HG03469 (cell line): Measurements from ENCODE around the gene STXBP6.
A peak's percentile ranks its signal among the peaks of the same experiment; 100 is the strongest.
"Not testable (repeated sequence)": the region's sequence is repeated elsewhere in the genome, so short reads cannot be mapped to it uniquely, and the experiment has no call there.

Experiments
- ATAC-seq: cut with Tn5 transposase; IDR thresholded peaks from one replicate; pipeline ENCODE4 v1.9.1; 2021; ENCODE audit warnings: mild to moderate bottlenecking, moderate library complexity, moderate number of reproducible peaks; ENCODE audit not compliant: unreplicated experiment

The STXBP6 gene

DNA sequence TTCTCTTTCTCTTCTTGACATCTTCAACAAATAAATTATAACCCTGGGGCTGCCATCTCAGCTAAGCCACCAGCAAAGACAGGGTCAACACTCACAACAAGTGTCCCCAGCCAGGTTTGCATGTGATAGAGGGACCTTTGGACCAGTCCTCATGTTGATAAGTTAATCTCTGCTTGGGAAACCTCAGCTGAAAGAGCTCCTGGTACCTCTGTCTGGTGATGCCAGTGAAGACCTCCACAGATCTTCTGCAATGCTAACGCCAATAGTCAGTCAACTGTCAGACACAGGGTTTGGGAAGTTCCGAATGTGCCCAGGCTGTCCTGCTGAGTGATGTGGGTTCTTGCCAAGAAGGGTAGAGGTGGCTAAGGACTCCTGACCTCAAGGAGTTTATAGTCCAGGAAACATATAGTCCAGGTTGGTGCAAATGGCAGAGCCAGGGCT lies 236.1 kb downstream of the STXBP6 start:
- no peak for ATAC-seq

DNA sequence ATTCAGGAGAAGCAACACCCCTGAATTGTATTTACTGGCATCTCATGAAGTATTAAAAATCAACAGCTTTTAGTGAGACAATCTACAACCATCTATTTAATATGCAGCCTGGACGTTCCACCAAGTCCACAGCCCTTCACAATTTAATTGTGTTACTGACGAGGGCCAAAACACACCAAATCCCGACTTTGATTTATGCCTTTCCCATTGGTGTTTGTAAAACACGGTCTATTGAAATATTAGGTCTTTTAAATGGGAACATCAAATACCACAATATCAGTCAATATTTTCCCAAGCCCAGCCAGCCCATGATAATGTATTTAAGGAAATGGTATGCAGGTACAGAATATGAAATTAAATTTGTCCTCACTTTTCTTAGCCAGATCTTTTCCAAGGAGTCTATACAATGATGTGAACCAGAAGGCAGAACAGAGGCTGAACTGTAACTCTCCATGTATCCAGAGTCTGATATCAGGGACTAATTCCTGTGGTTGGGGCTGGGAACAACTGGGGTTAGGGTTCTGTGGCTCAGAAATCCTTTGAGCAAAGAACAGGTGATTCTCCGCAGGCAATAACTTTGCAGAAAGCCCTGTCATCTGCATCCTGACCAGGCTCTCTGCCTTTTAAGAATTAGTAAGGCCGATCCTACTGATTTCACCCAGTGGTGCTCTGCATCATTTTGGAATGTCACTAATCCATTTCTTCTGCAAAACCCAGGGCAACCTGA lies 236.7 kb downstream of the STXBP6 start:
- no peak for ATAC-seq

DNA sequence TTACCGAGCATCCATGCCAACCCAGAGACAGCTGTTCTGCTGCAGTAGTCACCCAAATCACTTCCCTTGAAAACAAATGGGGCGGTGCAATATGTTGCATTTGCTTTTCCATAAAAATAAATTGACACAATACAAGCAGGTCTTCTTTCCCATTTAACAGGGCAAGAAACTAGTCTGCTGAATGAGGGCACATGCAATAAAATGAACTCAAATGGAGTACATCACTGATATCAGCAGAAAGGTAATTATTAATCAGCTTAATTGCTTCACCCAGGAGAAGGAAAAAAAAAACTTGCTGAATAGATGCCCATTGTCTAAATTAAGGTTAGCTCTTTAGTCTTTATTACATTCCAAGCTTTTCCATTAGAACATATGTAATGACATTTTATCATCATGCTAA lies 240.8 kb downstream of the STXBP6 start:
- ATAC-seq, result no peak

DNA sequence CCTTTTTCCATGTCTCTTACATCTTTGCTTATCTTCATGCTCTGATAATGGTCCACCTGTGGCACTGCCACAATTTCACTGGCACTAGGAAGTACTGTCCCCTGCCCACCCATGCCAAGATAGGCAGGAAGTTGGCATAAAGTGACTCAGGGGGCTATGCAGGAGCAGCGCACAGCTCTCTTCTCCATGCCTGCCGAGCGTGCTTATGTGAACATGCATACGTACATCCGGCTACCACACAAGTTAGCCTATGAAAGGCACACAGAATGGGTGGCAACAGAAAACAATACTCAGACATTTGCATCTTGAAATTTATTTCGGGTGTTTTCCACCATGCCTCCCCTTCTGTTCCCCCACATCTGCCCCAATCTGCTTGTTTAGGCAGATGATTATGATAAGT lies 241.5 kb downstream of the STXBP6 start:
- no peak for ATAC-seq

DNA sequence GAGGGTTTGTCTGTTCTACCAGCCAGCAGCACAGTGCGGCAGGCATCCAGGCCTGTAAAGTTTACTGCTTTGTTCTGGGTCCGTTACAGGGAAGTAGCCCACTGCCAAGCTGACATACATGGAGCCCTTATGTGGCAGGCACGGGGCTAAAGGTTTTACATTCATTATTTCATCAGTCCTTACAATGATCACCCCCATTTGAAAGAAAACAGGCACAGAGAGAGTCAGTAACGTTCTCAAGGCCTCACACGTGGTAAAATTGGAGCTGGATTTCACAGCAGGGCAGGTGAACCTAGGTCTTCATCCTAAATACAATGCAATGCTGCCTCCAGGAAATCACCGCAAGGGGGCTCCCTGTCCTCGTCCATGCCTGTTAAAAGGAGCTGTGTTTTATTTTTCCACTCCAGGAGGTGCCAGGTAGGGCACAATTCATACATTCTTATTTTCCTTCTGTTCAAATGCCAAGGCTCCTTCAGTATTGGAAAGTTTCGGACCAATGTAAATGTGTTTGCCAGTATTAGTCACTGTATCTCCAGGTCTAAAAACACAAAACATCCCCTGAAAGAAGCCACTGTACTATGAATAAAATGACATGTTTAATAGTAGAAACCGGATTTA lies 243.8 kb downstream of the STXBP6 start:
- peak; percentile 52 for ATAC-seq

DNA sequence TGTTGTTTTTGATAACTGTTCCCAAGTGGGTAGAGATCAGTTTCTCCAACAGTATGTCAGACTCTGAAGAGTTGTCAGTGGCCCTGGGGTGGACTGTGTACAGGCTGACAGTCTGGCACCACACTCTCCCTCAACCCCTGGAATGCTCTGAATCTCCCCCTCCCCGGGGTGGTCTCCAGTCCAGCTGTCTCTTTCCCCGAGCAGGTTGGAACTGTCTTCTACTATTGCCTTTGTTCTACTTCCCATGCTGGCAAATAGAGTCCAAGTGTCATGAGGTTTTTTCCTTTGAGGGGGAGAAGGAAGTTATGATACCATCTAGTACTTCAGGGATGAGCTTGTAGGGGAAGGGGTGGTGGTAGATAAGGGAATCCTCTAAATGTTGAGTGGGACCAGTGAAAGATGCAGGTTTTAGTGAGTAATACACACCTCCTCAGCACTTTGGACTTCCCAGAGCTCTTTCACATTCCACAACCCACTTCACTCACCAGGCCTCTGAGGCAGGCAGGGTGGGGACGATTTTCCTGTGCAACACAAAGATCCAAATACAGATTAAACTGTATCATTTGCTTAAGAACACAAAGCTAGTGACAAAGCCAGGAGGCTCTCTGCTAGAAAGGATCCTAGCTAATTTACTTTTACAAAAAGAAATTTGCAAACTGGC lies 245.3 kb downstream of the STXBP6 start:
- no peak for ATAC-seq

DNA sequence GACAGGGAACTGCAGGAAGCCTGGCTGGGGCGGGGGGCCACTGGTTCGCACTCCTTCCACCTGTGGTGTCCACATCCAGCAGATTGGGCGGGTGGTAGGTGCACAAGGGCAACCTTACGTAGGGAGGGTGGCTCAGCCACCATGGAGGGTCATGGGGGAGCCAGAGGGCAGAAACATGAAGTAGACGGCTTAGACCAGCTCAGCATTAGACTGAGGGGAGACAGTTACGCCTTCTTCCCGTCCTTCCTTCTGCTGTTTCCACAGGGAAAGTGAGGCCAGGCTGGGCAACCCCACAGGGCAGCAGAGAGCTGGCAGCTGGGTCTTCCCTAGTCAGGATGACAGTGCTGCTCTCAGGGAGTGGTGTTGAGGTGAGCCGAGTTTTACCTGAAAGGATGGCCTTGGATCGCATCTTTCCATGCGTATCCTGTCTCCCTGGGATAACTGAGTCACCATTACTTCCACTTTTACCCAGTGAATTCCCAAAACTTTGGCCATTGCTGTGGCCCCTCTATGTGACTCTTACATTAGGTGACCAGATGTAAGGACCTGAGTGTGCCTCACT lies 245.9 kb downstream of the STXBP6 start:
- ATAC-seq, result no peak

DNA sequence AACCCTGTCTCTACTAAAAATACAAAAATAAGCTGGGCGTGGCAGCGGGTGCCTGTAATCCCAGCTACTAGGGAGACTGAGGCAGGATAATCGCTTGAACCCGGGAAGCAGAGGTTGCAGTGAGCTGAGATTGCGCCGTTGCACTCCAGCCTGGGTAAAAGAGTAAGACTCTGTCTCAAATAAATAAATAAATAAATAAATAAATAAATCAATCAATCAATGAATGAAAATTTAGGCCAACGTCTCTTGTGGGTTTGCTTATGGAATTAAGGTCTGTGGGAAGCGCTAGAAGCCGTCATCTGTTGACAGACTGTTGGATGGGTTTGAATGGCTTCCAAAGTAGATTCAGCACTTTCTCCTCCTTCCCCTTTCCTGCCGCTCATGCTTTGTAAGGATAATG lies 246.5 kb downstream of the STXBP6 start:
- ATAC-seq, result not testable (repeated sequence)

DNA sequence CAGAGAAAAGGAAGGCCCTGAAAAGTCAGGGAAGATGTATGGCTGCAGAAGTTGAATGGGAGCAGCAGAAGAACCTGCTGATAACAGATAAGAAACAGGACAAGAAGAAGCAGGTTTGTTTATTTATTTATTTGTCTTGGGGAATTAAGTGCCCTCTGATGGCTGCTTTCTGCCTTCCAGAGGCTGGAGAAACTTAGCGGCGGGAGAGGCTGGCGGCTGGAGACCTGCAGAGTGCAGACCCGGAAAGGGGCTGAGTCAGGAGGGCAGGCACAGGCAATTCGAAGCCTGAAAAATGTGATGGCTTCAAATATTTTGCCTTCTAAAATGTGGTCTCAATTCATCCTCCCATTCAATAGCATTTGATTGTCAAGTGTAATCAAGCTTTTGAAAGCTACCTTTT lies 247.7 kb downstream of the STXBP6 start:
- no peak for ATAC-seq

DNA sequence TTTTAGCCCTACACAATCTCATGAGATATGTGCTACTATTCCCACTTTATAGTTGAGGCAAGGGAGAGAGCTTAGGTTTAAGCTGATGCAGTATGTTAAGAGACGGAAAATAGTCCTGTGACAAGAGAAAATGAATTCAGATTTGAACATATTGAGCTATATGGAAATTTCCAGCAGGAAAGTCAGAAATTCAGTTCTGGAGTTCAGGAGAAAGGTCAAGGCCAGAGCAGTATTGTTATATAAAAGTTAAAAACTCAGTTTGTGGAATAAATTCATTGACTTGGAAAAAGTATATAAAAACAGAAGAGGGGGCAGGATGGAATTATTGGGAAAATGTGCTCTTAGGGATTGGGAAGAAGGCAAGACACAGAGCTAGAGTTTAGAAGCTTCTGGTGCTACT lies 248.9 kb downstream of the STXBP6 start:
- ATAC-seq, result no peak

DNA sequence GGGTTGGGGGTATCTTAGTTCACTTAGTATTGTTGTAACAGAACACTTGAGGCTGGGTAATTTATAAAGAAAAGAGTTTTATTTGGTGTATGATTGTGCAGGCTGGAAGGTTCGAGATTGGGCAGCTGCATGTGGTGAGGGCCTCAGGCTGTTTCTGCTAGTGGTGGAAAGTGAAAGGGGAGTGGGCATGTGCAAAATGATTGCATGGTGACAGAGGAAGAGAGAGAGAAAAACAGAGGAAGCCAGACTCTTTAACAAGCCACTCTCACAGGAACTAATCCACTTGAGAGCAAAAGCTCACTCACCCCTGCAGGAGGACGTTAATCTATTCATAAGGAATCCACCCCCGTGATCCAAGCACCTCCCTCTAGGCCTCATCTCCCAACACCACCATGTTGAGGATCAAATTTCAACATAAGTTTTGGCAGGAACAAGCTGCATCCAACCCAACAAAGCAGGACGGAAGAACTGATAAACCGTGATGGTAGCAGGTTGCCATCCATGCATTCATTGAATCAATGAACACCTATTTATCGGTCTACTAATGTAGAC lies 251.0 kb downstream of the STXBP6 start:
- ATAC-seq, result peak; percentile 60

DNA sequence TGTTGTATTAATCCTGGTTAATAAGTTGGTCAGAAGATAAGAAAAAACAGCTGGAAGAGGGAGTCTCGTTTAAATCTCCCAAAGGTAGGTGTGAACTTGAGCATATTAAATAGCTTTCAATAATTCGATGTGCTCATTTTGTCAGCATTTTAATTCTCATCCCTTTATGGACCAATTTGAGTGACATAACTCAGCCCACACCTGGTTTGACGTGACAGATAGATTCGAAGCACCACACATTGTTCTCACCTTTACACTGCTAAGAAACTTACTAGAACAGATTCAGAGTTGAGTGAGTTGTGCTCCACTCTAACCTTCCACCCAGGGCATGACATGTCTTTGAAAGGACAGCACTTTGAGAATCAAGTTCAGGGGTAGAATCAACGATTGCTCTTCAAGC lies 254.5 kb downstream of the STXBP6 start:
- no peak for ATAC-seq

DNA sequence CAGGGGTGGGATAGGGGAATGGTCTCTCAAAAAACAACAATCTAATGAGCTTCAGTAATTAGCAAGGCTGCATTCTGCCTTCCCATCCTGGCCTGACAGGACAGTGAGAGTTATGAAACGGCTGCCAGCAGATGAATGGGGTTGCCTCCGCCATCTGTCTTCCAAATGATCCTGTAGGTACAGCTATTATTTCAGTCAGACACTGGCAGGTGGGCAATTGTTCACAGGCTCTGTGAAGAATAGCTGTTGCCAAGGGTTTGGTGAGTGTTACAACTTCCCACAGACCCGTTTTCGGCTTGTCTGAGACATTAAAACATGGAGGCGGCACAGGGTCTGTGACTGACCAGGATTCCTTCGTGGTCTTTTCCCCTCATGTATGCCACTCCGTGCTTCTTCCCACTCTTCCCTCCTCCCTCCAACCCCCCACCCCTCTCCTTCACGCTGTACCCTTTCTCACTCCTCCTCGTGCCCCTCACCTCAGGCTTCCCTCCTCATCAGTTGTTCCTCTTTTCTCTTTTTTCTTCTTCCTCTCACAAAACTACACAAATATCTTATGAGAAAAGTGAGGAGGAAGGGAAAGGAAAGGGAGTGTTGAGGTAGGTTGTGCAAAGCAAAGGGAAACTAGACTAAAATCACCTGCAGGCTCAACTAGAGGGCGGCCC lies 255.2 kb downstream of the STXBP6 start:
- no peak for ATAC-seq

DNA sequence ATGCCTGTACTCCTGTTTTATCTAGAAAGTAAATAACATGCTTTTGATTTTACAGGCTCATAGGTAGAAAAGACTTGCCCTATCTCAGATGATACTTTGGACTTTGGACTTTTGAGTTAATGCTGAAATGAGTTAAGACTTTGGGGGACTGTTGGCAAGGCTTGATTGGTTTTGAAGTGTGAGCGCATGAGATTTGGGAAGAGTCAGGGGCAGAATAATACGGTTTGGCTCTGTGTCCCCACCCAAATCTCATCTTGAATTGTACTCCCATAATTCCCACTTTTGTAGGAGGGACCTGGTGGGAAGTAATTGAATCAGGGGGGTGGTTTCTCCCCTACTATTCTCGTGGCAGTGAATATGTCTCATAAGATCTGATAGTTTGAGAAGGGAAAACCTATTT lies 259.8 kb downstream of the STXBP6 start:
- no peak for ATAC-seq

DNA sequence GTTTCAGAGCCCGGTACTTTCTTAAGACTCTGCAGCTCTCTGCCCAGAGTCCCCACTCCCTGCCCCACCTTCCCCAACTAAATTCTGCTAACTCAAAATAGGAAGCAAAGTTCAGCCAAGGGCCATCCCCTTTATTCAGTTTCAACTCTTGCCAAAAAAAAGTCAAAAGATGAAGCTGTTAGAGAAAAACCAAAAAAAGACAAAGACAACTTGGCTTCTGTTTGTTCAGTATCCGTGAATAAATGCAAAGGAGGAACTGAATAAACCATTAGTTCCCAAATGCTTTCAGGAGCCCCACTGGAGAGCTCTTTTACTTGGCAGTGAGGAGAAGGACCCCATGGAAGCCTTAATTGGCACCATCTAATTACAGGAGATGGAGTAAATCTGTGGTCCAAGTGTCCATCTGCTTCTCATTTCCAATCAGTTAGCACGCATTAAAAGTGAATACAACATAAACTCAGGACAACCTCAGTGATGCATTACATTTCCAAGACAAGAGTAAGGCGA lies 260.5 kb downstream of the STXBP6 start:
- no peak for ATAC-seq

DNA sequence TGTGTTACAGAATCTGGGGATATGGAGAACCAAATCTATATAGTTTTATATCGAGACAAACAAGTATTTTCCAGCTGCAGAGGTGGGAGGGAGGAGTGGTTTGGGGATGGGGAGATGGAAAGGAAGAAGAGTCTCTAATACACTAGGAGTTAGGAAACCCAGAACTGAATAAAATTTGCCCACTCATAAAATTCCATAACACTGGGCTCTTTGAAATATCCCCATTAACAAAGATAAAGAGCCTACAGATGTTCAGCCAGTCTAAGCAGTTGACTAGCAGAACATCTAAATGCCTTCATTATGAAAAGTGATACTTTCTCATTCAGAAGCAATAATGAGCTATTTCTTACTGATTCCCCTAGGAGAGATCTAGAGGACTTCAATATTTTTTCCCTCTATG lies 264.2 kb downstream of the STXBP6 start:
- no peak for ATAC-seq

DNA sequence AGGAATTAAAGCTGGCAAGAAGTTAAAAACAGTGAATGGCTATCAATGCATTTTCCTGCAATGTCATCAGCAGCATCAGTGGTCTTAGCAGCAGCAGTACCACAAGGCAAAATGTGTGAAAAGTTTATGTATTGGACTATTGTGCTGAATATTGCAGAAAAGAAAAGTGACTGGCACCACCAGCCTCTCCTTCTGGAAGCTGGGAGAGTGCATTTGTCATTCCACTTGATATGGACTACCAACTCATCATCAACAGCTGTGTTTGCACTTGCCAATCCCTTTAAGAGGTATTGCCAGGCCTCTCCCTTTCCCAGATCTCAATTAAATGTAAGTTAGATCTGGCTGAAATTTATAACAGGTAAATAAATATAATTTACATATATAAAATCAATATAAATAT lies 265.0 kb downstream of the STXBP6 start:
- no peak for ATAC-seq

DNA sequence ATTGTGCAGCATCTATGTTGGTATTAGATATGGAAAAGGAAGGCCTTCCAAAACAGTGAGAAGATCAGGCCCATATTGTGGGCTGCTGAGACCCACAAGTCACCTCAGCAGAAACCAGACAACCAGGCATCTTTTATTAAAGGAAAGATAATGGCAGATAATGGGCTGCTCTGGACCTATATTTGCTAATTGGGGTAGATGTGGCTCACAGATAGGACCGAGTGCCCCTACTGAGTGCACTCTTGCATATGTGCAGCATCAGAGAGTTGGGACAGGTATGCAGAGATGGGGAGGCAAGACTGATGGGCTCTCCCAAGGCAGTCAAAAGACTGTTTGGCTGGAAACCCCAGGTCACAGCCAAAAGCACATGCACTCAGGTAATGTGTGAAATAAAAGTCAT lies 266.2 kb downstream of the STXBP6 start:
- ATAC-seq, result no peak

DNA sequence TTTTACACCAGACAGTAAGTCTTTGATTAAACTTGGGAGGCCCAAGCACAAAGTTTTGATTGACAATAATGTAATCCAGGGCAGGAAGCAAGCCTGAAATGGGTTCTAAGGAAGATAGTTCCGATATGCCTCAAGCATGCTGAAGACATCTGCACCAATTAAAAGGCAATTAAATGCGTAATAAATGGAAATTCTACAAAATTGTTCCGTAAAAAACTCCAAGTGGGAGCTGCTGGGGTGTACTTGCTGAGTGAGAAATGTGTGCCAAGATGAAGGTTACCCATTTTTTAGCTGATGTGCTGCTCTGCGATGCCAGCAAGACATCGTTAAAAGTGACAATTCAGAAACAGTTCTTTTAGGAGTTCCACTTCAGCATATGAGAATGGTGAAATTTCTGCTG lies 269.7 kb downstream of the STXBP6 start:
- ATAC-seq, result no peak

DNA sequence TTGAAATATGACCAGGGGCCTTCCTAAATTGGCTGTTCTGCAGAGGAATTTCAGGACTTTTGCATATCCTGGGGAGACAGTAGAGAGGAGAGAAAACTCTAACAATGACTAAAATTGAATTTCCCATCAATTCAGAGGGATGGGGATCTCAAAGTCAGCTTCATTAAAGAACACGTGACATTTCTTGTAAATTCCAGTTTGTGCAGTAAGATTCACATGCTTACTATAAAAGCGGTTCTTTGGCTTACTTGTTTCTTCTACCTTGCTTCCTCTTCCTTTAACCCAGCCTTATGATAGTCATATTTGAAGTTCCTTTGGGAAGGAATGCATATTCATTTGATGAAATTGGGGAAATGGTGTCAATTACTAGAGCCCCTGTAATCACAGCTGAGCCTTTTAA lies 272.3 kb downstream of the STXBP6 start:
- no peak for ATAC-seq

DNA sequence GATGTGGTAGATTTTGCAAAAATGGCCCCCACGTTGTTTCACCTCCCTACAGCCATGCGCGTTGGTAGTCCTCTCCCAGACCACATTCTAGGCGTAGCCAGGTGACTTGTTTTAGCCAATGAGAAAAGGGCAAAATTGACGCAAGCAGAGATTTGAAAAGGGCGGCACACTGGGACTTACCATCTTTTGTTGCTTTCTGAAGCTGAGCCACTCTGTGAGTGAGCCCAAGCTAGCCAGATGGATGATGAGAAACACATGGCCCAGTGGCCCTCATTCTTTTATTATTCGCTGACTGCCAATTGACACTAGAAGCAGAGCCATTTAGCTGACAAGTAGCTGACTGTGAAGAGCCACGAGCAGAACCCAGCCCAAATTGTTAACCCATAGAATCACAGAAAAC lies 274.0 kb downstream of the STXBP6 start:
- ATAC-seq, result no peak
